Endometrial microvascular endothelial cells (primary cell): Measurements from ENCODE around the gene PPFIA2. TPM values are rescaled to one million over a fixed set of nuclear protein-coding genes. Genes with fewer than 3 reads are reported as not detected.

Experiments used
- in situ Hi-C: cut with HindIII; loops from 2 replicates; pipeline ENCODE4 v1.10.0; 2017; ENCODE audit warnings: low sequenced_read_pairs, low pct_unique_long_range_greater_than_20kb; ENCODE audit errors: inconsistent ontology term
- total RNA-seq: library from RNA; depleted of rRNA; stranded (reverse); fragments of >200 nt; gene quantifications from one replicate; pipeline ENCODE4 v1.2.3, GENCODE V29; 2015; ENCODE audit errors: inconsistent ontology term

Gene PPFIA2
- total RNA-seq, result not detected

- in situ Hi-C loops, result no loop called here
Measured at GRCh38 chr12:81759190-81760051, at the start of gene PPFIA2. PPFIA2 (minus strand) TSS chr12:81759350.

GRCh38 chr12:81800298-81801148 is 41.4 kb upstream of the PPFIA2 start:
- in situ Hi-C loops, result no loop called here

- in situ Hi-C loops, result no loop called here
Measured at GRCh38 chr12:81798294-81798693, 39.1 kb upstream of the PPFIA2 start.

- in situ Hi-C loops, result no loop called here
Measured at GRCh38 chr12:81797100-81797499, 38.0 kb upstream of the PPFIA2 start.

- in situ Hi-C loops, result no loop called here
Measured at GRCh38 chr12:81792666-81793065, 33.5 kb upstream of the PPFIA2 start.

GRCh38 chr12:81779216-81779615 is 20.1 kb upstream of the PPFIA2 start:
- in situ Hi-C loops, result no loop called here

- in situ Hi-C loops, result no loop called here
Measured at GRCh38 chr12:81778719-81779118, 19.6 kb upstream of the PPFIA2 start.

- in situ Hi-C loops, result no loop called here
Measured at GRCh38 chr12:81758421-81759189, 545 bp downstream of the PPFIA2 start.

GRCh38 chr12:81757731-81758365 is 1.3 kb downstream of the PPFIA2 start:
- in situ Hi-C loops, result no loop called here

- in situ Hi-C loops, result no loop called here
Measured at GRCh38 chr12:81729781-81730180, 29.4 kb downstream of the PPFIA2 start.

GRCh38 chr12:81727391-81727790 is 31.8 kb downstream of the PPFIA2 start:
- in situ Hi-C loops, result no loop called here

- in situ Hi-C loops, result no loop called here
Measured at GRCh38 chr12:81726634-81727033, 32.5 kb downstream of the PPFIA2 start.

GRCh38 chr12:81723361-81723760 is 35.8 kb downstream of the PPFIA2 start:
- in situ Hi-C loops, result no loop called here

GRCh38 chr12:81722004-81722403 is 37.1 kb downstream of the PPFIA2 start:
- in situ Hi-C loops, result no loop called here

GRCh38 chr12:81718616-81719015 is 40.5 kb downstream of the PPFIA2 start:
- in situ Hi-C loops, result no loop called here

- in situ Hi-C loops, result no loop called here
Measured at GRCh38 chr12:81712536-81712935, 46.6 kb downstream of the PPFIA2 start.

GRCh38 chr12:81705586-81705985 is 53.6 kb downstream of the PPFIA2 start:
- in situ Hi-C loops, result no loop called here

- in situ Hi-C loops, result no loop called here
Measured at GRCh38 chr12:81699551-81699950, 59.6 kb downstream of the PPFIA2 start.

- in situ Hi-C loops, result no loop called here
Measured at GRCh38 chr12:81692008-81692407, 67.1 kb downstream of the PPFIA2 start.
